Left renal cortex interstitium (tissue), 4 donors: ENCODE results near the gene ARHGAP6. TPM values are rescaled to one million over a fixed set of nuclear protein-coding genes. Genes with fewer than 3 reads are reported as not detected.
"Not testable (repeated sequence)": the region's sequence is repeated elsewhere in the genome, so short reads cannot be mapped to it uniquely, and the experiment has no call there.

ENCODE experiments used
- DNase-seq, 4 donors: peaks; one replicate each; pipeline ENCODE4 v3.0.0-alpha.2; 2013; ENCODE audit warnings: low read depth in 4 of 4, low spot score in 2 of 4, missing footprints in 1 of 4
- polyA plus RNA-seq, 4 donors: library from polyadenylated mRNA; unstranded; fragments of 120-200 nt; gene quantifications; one replicate each; pipeline ENCODE4 v1.2.1, GENCODE V29; 2013; ENCODE audit not compliant: insufficient read length in 4 of 4

Gene ARHGAP6
- polyA plus RNA-seq, 4 donors = 14.4 to 15.7 (median 15.5) TPM

DNA sequence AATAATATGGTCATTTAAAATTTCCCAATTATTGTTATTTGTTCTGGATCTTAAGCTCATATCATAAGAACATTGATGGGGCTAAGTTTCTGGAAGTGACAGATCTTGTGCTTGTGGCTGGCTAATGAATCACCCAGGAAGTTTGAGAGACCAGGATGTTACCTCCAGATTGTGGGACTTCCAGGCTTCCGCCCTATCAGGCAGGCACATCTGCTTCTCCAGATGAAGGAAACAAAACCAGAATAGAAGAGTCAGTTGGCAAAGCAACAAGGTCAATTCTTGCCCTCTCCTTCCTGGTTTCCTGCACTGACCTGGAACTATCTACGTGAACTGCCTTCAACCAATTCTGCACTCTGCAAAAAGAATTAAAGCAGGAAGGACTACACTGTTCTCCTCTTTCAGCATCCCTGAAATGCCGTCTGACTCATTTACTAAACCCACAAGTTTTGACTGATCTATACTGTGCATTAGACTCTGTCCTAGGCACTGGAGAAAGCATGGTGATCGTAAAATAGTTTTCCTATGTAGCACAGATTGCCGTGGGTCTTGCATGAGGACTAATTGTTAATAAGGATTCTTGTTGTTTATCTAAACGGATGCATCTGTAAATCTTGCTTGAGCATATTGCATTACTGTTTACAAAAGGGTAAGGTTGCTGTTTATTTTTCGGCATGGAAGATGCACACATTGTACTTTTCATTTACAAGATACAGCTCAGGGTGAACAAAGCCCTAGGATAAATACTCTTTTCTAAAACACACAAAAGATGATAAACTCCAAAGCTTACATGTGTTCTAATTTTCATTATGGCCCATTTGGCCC, 297.9 kb downstream of the ARHGAP6 start:
- DNase-seq = no peak

DNA sequence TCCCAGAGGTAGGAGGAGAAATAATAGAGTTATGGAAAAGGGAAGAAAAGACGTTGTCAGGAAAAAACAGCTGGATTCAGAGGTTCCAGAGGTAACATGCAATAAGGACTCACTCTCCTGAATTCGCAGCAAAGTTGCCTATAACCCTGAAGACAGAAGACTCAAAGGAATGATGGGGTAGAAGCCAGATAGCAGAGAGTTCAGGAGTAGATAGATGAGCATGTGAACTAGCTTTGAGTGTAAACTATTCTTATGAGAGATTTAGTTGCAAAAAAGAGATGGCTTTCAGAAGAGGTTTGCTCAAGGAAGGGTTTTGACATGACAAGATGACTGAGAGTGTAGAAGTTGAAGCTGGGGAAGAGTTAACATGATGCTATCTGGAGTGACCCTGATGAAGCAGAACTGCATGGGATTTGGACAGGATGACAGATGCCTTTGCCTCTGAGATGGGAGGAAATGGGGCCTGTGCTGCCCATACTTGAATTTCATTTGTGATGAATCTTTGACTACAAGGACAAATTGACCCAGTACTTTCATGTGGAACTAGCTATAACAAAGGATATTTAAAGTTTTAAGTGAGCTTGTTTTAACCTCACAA, 298.6 kb downstream of the ARHGAP6 start:
- DNase-seq = no peak

DNA sequence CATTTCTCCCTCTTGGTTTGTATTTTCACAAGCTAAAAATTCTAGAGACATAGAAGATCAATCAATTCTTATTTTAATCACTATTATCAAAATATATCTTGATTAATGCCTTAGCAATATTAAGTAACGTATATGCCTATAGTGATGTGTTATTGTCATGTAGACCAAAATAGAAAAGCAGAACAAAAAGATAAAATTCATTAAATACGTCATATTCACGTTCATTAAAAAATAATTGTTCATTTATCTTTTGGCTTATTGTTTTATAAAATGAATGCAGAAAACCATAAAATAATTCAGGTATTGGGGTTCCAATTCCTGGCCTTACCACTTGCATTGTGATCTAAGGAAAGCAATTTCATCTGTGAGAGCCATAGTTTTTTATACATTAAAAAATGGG, 300.3 kb downstream of the ARHGAP6 start:
- DNase-seq = no peak

DNA sequence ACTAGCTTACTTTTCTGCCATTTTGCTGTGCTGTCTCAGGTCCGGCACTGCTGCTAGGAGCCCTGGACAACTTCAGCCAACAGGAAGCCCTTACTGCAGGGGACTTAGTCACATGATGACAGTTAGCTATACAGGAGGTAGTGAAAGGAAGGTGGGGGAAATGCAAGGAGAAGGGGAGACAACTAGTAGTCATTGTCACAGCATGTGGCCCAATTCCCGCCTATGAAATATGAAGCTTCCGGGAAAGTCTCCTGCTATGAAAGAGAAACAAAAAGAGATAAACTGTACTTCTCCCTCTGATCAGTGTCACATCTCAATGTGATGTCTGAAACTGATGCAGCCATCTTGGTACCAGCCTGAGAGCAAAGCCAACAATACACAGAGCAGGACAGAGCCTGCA, 300.9 kb downstream of the ARHGAP6 start:
- no peak for DNase-seq

DNA sequence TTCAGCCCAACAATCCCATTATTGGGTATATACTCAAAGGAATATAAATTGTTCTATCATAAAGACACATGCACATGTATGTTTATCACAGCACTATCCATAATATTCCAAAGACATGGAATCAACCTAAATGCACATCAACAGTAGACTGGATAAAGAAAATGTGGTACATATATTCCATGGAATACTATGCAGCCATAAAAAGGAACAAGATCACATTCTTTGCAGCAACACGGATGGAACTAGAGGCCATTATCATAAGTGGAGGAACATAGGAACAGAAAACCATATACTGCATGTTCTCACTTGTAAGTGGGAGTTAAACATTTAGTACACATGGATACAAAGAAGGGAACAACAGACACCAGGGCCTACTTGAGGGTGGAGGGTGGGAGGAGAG, 301.9 kb downstream of the ARHGAP6 start:
- not testable (repeated sequence) for DNase-seq

DNA sequence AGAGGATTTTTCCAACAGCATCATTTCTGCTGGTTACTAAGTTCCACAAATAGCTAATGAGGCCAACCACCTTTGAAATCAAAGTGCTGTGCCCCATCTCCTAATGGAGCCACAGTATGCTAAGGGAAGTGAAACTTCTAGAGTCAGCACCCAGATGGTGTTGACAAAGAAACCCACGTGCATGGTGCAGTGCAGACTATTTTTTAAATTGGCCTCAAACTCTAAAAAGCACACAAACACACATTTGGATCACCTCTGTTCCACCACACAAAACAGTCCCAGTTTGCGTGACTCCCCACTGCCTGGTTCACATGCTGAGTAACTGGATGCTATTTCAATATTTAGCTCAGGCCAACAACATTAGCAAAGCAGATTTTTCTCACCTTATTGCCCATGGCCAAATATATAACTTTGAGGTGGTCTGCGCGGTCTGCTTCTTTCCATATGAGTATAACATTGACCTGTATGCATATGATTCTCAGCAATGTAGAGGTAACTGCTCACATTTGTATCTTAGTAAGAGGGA, 302.6 kb downstream of the ARHGAP6 start:
- DNase-seq = no peak

DNA sequence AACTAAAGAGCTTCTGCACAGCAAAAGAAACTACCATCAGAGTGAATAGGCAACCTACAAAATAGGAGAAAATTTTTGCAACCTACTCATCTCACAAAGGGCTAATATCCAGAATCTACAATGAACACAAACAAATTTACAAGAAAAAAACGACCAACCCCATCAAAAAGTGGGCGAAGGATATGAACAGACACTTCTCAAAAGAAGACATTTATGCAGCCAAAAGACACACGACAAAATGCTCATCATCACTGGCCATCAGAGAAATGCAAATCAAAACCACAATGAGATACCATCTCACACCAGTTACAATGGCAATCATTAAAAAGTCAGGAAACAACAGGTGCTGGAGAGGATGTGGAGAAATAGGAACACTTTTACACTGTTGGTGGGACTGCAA, 304.1 kb downstream of the ARHGAP6 start:
- DNase-seq = not testable (repeated sequence)

DNA sequence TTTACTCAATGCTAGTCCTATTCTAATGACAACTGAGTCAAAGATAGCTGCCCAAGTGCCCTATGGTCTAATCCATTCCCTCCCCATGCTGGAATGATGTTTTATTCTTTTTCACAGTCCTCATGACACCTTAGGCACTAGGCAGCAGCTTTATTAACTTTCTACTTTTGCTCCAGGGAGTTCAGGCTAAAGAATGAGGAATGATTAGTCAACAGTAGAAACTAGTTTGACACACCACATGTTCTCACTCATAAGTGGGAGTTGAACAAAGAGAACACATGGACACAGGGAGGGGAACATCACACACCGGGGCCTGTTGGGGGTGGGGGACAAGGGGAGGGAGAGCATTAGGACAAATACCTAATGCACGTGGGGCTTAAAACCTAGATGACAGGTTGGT, 309.8 kb downstream of the ARHGAP6 start:
- not testable (repeated sequence) for DNase-seq

DNA sequence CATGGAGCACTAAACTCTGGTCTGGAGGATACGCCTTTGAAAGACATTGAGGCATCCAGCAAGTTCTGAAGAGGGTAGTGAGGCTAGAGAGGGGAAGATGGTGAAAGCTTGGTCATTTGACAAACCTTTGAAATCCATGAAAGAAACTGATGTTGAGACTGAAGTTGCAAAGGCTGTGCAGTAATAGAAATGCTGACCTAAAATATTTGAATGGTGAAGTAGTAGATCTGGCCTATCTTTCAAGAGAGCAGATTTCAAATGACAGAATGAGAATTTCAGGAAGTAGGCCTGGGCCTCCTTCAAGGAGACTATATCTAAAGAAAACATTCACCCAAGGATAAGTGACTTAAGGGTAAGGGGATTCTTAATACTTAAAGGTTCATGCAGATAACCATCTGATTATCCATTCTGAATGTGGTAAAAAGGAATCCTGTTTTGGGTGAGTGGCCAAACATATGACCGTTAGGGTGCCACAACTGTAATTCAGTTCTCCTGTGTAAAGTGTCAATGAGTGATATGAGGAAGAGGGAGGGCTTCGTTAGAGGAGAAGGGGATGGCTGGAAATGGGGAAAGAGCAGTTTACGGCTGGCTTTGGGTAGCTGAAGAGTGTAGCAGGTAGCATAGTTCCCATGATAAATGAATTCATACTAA, 310.3 kb downstream of the ARHGAP6 start:
- no peak for DNase-seq

DNA sequence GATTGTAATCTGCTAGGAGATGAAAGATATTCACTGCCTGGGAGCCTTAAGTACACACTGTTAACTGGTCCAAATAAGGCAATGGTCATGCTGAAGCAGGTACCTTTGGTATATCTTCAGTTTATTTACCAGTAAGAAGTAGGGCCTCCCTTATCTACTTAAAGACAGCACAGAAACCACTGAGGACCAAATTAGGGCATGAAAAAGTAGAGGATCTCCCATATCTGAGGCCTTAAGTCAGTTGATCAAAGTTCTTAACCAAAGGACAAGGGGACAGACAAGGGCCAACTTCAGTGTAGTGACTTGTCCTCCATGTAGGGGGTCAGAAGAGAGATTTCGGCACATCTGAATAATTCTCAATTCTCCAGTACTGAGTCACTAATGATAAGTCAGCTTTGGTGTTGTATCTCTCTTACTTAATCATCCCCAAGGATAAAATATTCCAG, 313.4 kb downstream of the ARHGAP6 start:
- no peak for DNase-seq

DNA sequence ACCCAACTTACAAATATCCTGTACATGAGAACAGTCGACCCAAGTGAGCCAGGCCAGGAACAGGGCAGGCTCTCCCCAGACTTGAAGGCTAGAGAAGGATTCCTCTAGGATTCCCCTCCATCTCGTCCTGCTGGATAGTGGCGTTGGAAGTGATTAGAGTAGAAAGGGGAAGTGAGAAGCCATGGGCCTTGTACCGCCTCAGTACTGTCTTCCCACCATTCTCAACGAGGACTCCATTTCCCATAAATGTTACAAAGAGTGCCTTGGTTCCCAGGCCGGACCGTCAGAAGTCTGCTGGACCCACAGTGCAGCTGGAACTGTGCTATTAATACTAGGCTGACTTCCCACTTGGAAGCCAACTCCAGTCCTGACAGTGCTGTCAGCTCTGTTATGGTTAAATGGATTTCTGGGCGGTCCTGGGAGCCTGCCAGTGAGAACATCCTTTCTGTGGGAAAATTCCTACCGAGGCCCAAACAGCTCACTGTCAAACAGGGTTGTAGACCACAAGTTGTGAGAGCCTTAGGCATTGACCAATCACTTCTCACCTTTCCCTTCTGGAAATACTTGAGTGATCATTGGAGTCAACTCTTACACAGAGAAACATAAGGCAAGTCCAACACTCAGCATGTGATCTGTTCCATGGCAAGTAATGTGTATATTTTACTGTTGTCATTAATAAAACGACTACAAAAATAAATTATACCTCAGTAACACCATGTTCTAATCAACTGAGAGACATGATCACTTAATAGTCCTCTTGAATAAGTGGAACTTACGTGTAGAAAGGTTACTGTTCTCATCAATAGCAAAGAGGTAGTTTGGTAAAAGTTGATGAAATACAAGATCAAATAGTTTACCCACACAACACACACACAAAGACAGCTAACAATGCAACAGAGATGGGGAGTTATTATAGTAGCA, 314.1 kb downstream of the ARHGAP6 start:
- DNase-seq = no peak

DNA sequence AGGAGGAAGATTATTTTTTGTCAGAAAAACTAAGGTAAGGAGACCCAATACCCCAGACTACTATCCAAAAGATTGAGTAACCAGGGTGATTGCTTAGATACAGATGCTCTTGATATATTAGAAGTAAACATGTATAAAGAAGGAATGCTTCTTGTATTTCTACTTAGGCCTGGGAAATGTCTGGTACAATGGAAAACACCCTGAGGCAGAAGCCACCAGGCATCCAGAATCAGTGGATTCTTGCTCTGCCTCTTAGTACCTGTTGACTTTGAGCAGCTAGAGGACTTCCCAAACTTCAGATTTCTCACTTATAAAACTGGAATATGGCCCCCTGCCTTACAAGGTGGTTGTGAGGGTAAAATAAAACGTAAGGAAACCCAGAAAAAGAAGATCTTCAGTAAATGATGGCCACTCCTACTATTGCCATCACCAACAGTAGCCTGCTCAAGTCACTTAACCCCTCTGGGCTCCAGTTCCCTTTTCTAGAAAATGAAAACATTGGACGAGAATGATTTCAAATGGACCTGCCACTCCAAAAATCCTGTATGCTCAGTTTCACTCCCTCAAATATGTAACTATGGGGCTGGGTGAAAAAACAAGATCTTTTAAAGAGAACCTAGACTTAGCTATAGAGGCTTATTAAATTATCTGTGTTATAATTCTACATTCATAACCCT, 315.9 kb downstream of the ARHGAP6 start:
- DNase-seq = no peak

DNA sequence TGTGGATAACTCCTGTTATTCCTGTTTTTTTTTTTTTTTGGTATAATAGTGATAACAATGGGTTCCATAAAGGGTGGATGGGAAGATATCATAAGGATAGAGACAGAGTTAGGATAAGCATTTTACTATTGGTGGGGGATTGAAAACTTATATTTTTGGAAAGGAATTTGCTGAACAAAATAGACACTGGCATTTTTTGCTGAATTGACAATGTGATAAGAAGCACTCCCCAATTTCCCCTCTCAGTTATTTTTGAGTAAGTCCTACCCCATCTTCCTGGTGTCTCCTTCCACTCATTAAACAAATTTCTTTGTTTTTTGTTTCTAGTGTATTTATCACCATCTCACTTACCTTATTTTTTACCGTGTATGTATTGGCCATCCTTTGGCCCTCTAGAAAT, 316.7 kb downstream of the ARHGAP6 start:
- no peak for DNase-seq

DNA sequence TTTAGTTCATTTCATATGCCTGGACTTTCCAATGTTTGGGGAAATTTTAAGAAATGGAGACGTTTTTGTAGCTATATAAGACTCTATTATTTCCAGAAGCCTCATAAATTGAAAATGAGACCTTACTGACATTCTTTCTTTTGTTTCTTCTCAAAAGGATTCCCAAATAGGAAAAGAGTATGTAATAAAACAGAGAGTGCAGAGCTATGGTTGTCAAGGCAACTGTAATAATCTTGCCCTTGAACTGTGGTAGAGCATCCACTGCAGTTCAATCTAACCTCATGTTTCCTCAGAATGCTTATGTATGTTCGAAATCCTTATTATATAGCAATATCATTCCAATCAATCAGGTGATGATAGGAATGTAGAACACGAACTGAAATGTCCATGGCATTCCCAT, 318.4 kb downstream of the ARHGAP6 start:
- no peak for DNase-seq

DNA sequence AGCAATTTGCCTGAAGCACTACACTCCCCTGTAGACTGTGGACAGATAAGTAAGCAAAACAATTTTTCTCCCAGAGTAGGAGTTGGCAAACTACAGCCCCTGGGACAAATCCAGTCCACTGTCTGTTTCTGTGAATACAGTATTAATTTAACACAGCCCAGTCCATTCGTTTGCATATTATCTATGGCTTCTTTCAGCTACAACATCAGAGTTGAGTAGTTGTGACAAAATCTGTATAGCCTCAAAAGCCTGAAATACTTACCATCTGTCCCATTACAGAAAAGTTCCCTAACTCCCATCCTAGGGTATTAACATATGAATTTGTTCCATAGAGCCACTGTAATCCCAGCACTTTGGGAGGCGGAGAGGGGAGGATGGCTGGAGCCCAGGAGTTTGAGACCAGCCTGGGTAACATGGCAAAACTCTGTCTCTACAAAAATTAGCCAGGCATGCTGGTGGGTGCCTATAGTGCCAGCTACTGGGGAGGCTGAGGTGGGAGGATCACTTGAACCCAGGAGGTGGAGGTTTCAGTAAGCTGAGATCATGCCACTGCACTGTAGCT, 319.5 kb downstream of the ARHGAP6 start:
- no peak for DNase-seq

DNA sequence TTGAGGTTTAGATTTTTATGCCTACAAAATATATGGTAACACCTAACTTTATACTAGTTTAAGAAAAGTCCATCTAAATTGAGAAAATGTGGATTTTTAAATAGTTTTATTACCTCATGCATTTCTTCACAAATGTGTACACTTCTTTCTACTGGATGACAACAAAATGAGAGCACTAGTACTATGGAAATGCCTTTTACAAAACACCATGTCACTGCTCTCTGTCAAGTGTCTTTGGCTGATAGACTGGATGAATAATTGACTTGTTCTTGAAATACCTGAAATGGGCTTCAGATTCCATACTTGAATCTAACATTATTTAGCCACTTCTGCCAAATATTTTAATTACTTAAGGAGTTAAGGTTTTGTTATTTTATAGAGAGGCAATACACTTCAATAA, 323.0 kb downstream of the ARHGAP6 start:
- DNase-seq = no peak

DNA sequence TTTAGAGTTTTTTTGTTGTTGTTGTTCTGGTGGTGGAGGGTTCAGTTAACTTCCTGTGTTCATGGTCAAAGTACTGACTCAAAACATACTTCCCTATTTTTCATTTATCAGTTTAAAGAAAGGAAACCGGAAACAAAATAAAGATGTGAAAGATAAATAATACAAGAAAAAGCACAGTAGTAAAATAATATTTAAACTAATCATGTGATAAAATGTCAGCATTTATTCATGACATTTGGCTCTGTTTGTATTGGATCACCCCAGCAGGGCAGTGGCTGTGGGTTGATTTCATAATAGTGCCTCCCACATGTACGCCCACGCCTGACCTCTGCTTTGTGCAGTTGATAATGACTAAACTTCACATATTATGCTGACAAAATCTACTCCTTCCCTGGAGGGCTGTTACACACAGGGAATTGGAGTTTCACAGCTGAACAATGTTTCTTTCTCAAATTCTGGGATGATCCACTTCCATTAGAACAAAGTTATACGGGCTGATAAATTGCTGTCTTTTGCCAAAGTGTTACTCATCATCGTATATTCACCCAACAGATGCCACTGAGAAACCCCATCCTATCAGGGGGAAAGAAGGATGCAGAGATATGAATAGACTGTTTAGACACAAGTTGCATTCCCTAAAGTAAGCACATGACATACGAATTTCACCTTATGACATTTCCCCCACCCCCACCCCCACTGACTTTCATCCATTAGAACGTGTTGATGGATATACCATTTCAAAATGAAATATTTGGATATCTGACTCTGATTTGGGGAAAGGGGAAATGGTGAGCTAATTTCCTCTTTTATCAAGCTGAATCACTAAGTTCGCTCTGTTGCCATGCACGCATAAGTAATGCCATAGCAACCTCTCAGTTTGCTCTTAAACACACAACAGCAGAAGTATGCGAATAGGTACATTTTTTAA, 324.2 kb downstream of the ARHGAP6 start:
- no peak for DNase-seq

DNA sequence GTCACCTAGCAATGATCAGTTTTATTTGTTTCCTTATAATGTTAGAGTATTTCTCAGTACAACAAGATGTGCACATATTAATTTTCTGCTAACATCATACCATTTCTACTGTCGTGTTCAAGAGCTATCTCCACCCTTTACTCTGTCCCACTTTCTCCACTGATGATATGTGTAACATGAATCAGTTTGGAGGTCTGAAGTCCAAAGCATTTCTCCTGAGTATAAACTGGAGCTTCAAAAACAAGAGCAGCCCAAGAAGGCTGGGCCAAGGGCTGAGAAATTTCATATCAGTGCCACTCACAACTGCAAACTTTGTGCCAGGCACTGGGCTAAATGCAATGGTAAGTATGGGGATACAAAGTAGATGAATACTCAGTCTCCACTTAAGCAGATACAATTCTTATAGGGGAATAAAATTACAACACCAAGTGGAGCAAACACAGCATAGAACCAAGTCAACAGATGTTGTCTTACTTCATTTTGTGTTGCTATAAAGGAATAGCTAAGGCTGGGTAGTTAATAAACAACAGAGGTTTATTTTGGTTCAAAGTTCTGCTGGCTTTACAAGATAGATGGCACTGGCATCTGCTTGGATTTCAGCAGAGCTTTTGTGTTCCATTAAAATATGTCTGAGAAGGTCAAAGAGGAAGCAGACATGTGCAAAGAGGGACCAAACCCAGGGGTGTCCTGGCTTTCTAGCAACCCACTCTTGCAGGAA, 328.3 kb downstream of the ARHGAP6 start:
- DNase-seq = no peak
